Glutamatergic neuron (in vitro differentiated cells): ENCODE measurements around the gene SERP1. TPM values are rescaled to one million over a fixed set of nuclear protein-coding genes. Genes with fewer than 3 reads are reported as not detected.

Source experiments
- DNase-seq: peaks from one replicate; pipeline ENCODE4 v3.0.0; 2022
- H3K27ac Mint-ChIP-seq: one replicate; pipeline ENCODE4 v1.8.0; 2020; ENCODE audit warnings: mild to moderate bottlenecking, mixed read lengths, inconsistent platforms; ENCODE audit not compliant: unreplicated experiment
- H3K27me3 Mint-ChIP-seq: one replicate; pipeline ENCODE4 v1.8.0; 2020; ENCODE audit warnings: mild to moderate bottlenecking, moderate library complexity, mixed read lengths, inconsistent platforms; ENCODE audit not compliant: unreplicated experiment
- H3K36me3 Mint-ChIP-seq: one replicate; pipeline ENCODE4 v1.8.0; 2020; ENCODE audit warnings: mild to moderate bottlenecking, mixed read lengths, inconsistent platforms; ENCODE audit not compliant: unreplicated experiment
- H3K4me1 Mint-ChIP-seq: one replicate; pipeline ENCODE4 v1.8.0; 2020; ENCODE audit warnings: mild to moderate bottlenecking, low read depth, mixed read lengths, inconsistent platforms; ENCODE audit not compliant: unreplicated experiment
- H3K4me3 Mint-ChIP-seq: one replicate; pipeline ENCODE4 v1.8.0; 2020; ENCODE audit warnings: mild to moderate bottlenecking, mixed read lengths, inconsistent platforms; ENCODE audit not compliant: unreplicated experiment
- H3K9me3 Mint-ChIP-seq: one replicate; pipeline ENCODE4 v1.8.0; 2020; ENCODE audit warnings: mild to moderate bottlenecking, moderate library complexity, mixed read lengths, inconsistent platforms; ENCODE audit not compliant: unreplicated experiment
- CTCF ChIP-seq: fragments of 200-600 bp; sonication (generic); IDR thresholded peaks from one replicate; pipeline ENCODE4 v1.5.0; 2021; ENCODE audit not compliant: partially characterized antibody, unreplicated experiment
- total RNA-seq: library from RNA; stranded (reverse); fragmentation: NEBNext Ultra II Directional; extraction: Animal tissue kit (Norgen Biotek cat#: 25700); gene quantifications from one replicate; pipeline ENCODE4 v1.2.1, GENCODE V29; 2021; ENCODE audit not compliant: unreplicated experiment

The SERP1 gene
- total RNA-seq, 1 donor from 2014 or later: 45.2 TPM

GRCh38 chr3:150583028-150583427 lies 36.7 kb upstream of the SERP1 start:
- no peak overlapping the region for H3K27ac Mint-ChIP-seq
- H3K27me3 Mint-ChIP-seq: no peaks in the 10 kb centered on the region
- no peak for DNase-seq
- TF ChIP-seq CTCF: no peak
- no peak overlapping the region for H3K4me3 Mint-ChIP-seq
- no peaks in the 10 kb centered on the region for H3K9me3 Mint-ChIP-seq
- H3K36me3 Mint-ChIP-seq: no peaks in the 10 kb centered on the region
- H3K4me1 Mint-ChIP-seq: no peaks in the 10 kb centered on the region

DNA sequence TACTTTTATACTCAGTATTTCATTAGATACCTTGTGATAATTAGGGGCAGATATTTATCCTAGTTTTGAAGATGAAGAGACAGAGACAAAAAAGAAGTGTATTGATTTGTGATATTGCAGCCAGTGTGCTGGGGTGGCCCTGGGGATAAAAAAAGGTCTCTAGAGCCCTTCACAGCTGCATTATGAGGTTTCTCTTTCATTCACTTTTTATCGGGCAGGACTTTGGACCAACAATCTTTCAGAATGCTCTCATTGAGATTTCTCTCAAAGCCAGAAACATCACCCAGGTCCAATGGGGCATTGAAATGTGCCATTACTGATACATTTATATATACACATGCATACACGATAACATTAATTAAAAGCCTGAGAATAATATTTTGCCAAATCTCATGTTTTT lies 36.3 kb upstream of the SERP1 start:
- no peak overlapping the region for H3K4me3 Mint-ChIP-seq
- H3K27me3 Mint-ChIP-seq: no peaks in the 10 kb centered on the region
- H3K36me3 Mint-ChIP-seq: no peaks in the 10 kb centered on the region
- DNase-seq: no peak
- no peaks in the 10 kb centered on the region for H3K9me3 Mint-ChIP-seq
- H3K27ac Mint-ChIP-seq: no peak overlapping the region
- no peak for TF ChIP-seq CTCF
- no peaks in the 10 kb centered on the region for H3K4me1 Mint-ChIP-seq

DNA sequence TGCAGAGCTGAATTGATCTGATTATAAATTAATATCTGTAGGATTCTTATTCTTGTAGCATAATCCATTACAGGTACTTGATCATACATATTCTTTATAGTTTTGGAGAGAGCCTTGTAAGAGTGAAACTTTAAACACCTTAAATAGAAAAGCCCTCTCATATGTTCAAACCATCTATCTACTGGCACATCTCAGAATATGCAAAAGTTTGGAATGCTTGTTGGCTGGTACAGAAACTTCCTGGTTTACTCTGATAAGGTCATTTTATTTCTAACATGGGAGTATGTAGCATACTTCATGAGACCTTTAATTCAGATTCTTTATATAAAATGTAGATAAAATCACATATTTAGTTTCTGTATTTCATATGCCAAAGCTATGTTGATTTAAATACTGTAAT lies 34.9 kb upstream of the SERP1 start:
- no peaks in the 10 kb centered on the region for H3K36me3 Mint-ChIP-seq
- TF ChIP-seq CTCF: no peak
- H3K9me3 Mint-ChIP-seq: no peaks in the 10 kb centered on the region
- no peak overlapping the region for H3K4me3 Mint-ChIP-seq
- H3K4me1 Mint-ChIP-seq: no peaks in the 10 kb centered on the region
- no peak overlapping the region for H3K27ac Mint-ChIP-seq
- no peak for DNase-seq
- H3K27me3 Mint-ChIP-seq: no peaks in the 10 kb centered on the region

DNA sequence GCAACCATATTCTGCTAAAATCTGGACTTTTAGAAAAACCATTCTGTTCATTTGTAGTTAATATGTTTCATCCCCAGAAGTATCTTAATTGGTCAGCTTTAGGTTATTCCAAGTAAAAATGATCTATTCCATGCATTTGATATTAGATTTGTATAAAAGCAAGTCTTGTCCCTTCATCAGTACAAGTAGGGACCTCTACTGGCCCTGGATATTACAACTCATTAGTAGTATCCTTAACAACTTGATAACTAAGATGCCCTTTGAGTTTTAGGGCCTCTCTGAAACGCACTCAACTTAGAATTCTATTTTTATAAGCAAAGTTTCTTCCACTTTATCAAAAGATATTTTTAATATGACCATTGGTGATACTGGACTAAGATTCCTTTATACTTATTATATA lies 31.6 kb upstream of the SERP1 start:
- no peaks in the 10 kb centered on the region for H3K9me3 Mint-ChIP-seq
- no peaks in the 10 kb centered on the region for H3K27me3 Mint-ChIP-seq
- H3K36me3 Mint-ChIP-seq: no peaks in the 10 kb centered on the region
- H3K4me3 Mint-ChIP-seq: no peak overlapping the region
- no peak for TF ChIP-seq CTCF
- no peaks in the 10 kb centered on the region for H3K4me1 Mint-ChIP-seq
- no peak overlapping the region for H3K27ac Mint-ChIP-seq
- no peak for DNase-seq

- DNase-seq: no peak
- Mint-ChIP-seq H3K36me3 (no peaks in the 10 kb centered on the region), H3K9me3 (no peaks in the 10 kb centered on the region), H3K27me3 (no peaks in the 10 kb centered on the region), H3K4me3 (no peak overlapping the region), H3K4me1 (no peaks in the 10 kb centered on the region), H3K27ac (no peak overlapping the region)
- no peak for TF ChIP-seq CTCF
Measured at GRCh38 chr3:150567328-150567727, 21.0 kb upstream of the SERP1 start.
